ENCODE data around the gene HMOX1.
"Not testable (repeated sequence)": the region's sequence is repeated elsewhere in the genome, so short reads cannot be mapped to it uniquely, and the experiment has no call there.

HMOX1 gene

DNA sequence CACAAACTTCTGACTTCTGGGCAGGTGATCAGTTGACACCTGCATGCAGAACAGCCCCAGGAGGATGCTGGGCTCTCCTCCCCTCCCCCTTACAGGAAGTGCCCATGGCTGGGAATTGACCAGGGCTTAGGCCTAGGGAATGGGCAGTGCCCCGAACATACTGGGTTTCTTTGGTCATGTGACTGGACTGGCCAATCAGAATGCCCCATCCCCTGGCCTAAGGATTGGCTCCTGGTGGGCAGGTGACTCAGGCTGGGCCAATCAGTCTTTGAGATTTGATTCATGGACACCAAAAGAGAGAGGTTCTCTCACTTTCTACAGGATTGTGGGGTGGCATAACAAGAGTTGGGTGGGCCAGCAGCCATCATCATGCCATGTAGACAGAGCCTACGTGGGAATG lies 56.2 kb downstream of the HMOX1 start:
- Histone ChIP-seq H3K27ac (no peak overlapping the region), H3K4me3 (ENCODE audit: low read depth, low read length) (no peak overlapping the region), H3K27me3 (ENCODE audit: insufficient read depth, low read depth, severe bottlenecking) (no peaks in the 10 kb centered on the region), H3K36me3 (peaks cover 16% of the 10 kb centered on the region), H3K9me3 (ENCODE audit: severe bottlenecking) (peaks cover 5% of the 10 kb centered on the region)
- no peak for TF ChIP-seq CTCF (IDR thresholded peaks at IDR 0.05; ENCODE audit: low read depth, low read length)
- peak; percentile 54 for DNase-seq

DNA sequence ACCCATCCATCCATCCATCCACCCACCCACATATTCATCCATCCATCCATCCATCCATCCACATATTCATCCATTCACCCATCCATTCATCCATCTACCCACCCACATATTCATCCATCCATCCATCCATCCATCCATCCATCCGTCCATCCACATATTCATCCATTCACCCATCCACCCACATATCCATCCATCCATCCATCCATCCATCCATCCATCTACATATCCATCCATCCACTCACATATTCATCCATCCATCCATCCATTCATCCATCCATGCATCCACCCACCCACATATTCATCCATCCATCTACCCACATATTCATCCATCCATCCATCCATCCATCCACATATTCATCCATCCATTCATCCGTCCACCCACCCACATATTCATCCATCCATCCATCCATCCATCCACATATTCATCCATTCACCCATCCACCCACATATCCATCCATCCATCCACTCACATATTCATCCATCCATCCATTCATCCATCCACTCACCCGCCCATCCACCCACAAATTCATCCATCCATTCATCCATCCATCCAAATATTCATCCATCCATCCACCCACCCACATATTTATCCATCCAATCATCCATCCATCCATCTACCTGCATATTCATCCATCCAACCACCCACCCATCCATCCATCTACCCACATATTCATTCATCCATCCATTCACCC lies 57.9 kb downstream of the HMOX1 start:
- H3K9me3 ChIP-seq (ENCODE audit: severe bottlenecking); H3K27ac ChIP-seq; H3K4me3 ChIP-seq (ENCODE audit: low read depth, low read length); H3K36me3 ChIP-seq; DNase-seq; H3K27me3 ChIP-seq (ENCODE audit: insufficient read depth, low read depth, severe bottlenecking): not testable (repeated sequence)

DNA sequence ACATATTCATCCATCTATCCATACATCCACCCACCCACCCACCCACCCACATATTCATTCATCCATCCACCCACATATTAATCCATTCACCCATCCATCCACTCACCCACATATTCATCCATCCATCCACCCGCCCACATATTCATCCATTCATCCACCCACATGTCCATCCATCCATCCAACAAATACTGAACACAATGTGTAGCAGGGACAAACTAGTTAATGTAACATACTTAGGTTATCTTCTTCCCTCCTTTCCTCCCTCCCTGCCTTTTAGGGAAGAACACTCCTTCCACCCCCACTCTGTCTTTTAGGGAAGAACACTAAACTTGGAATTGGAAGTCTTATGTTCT lies 58.4 kb downstream of the HMOX1 start:
- no peak for DNase-seq
- H3K9me3 ChIP-seq (ENCODE audit: severe bottlenecking): no peaks in the 10 kb centered on the region
- H3K36me3 ChIP-seq: no peaks in the 10 kb centered on the region; the same call in none of the 2 replicates
- no peaks in the 10 kb centered on the region for H3K27me3 ChIP-seq (ENCODE audit: insufficient read depth, low read depth, severe bottlenecking)
- no peak overlapping the region for H3K27ac ChIP-seq
- H3K4me3 ChIP-seq (ENCODE audit: low read depth, low read length): no peak overlapping the region
- TF ChIP-seq CTCF (IDR thresholded peaks at IDR 0.05; ENCODE audit: low read depth, low read length): no peak

GRCh38 chr22:35440129-35440528 lies 59.2 kb downstream of the HMOX1 start:
- no peaks in the 10 kb centered on the region; the same call in none of the 2 replicates for H3K36me3 ChIP-seq
- no peak for TF ChIP-seq CTCF (IDR thresholded peaks at IDR 0.05; ENCODE audit: low read depth, low read length)
- no peak for DNase-seq
- no peaks in the 10 kb centered on the region for H3K9me3 ChIP-seq (ENCODE audit: severe bottlenecking)
- H3K4me3 ChIP-seq (ENCODE audit: low read depth, low read length): no peak overlapping the region
- H3K27me3 ChIP-seq (ENCODE audit: insufficient read depth, low read depth, severe bottlenecking): no peaks in the 10 kb centered on the region
- H3K27ac ChIP-seq: no peak overlapping the region

DNA sequence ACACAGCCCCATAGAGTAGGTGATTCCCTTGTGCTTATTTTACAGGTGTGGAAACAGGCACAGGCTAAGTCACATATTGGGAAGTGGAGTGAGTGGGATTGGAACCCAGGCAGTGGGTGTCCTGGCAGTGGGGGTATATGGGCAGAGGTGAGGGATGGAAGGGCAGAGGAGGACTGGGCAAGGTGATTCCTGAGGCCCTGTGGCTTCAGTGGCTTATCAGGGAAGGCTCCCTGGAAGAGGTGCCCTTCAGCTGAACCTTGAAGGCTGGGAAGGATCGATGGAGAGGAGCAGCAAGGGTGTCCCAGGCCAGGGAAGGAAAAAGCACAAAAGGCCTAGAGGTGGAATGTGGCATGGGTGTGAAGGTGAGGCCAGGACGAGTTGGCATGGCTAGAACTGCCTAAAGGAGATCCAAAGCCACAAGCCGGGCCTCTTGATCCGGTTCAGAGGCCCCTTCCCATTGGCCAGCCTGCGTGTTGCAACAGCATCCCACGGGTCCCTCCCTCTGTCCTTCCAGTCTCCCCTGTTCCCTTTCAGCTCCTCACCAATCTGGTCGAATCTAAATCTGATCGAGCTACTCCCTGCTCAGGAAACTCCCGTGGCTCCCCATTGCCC lies 60.7 kb downstream of the HMOX1 start:
- Histone ChIP-seq H3K27me3 (ENCODE audit: insufficient read depth, low read depth, severe bottlenecking) (no peaks in the 10 kb centered on the region), H3K4me3 (ENCODE audit: low read depth, low read length) (no peak overlapping the region), H3K27ac (no peak overlapping the region), H3K36me3 (no peaks in the 10 kb centered on the region; the same call in none of the 2 replicates), H3K9me3 (ENCODE audit: severe bottlenecking) (no peaks in the 10 kb centered on the region)
- no peak for DNase-seq
- TF ChIP-seq CTCF (IDR thresholded peaks at IDR 0.05; ENCODE audit: low read depth, low read length): no peak

GRCh38 chr22:35442471-35442870 lies 61.6 kb downstream of the HMOX1 start:
- H3K27me3 ChIP-seq (ENCODE audit: insufficient read depth, low read depth, severe bottlenecking): no peaks in the 10 kb centered on the region
- no peaks in the 10 kb centered on the region; the same call in 1 of the 2 replicates for H3K36me3 ChIP-seq
- DNase-seq: peak; percentile 86
- no peak overlapping the region for H3K27ac ChIP-seq
- H3K9me3 ChIP-seq (ENCODE audit: severe bottlenecking): no peaks in the 10 kb centered on the region
- no peak overlapping the region for H3K4me3 ChIP-seq (ENCODE audit: low read depth, low read length)
- no peak for TF ChIP-seq CTCF (IDR thresholded peaks at IDR 0.05; ENCODE audit: low read depth, low read length)
